Endodermal cell (in vitro differentiated cells): ENCODE results near the gene HTR6. TPM values are rescaled to one million over a fixed set of nuclear protein-coding genes. Genes with fewer than 3 reads are reported as not detected.

Source experiments
- DNase-seq: peaks from one replicate; pipeline ENCODE4 v3.0.0-alpha.2; 2017
- H3K27ac ChIP-seq: 2 replicates; pipeline ENCODE4 v1.5.1; 2013; ENCODE audit warnings: mild to moderate bottlenecking, low read depth, low read length, moderate library complexity
- H3K27me3 ChIP-seq: 2 replicates; pipeline ENCODE4 v1.6.1; 2013; ENCODE audit warnings: mild to moderate bottlenecking, low read length, moderate library complexity; ENCODE audit not compliant: insufficient read depth, control insufficient read depth, poor library complexity, severe bottlenecking
- H3K36me3 ChIP-seq: 2 replicates; pipeline ENCODE4 v1.7.0; 2013; ENCODE audit warnings: mild to moderate bottlenecking, low read length, moderate library complexity; ENCODE audit not compliant: control insufficient read depth, insufficient read depth
- H3K4me1 ChIP-seq: one replicate; pipeline ENCODE4 v1.7.0; 2013; ENCODE audit warnings: low read length; ENCODE audit not compliant: control insufficient read depth, insufficient read depth
- H3K4me3 ChIP-seq: 2 replicates; pipeline ENCODE4 v1.5.1; 2013; ENCODE audit warnings: mild to moderate bottlenecking, low read length, moderate library complexity
- H3K9ac ChIP-seq: 2 replicates; pipeline ENCODE4 v1.6.1; 2013; ENCODE audit warnings: mild to moderate bottlenecking, low read length, moderate library complexity; ENCODE audit not compliant: poor library complexity, severe bottlenecking; ENCODE audit errors: extremely low read depth
- H3K9me3 ChIP-seq: 2 replicates; pipeline ENCODE4 v1.6.1; 2013; ENCODE audit warnings: mild to moderate bottlenecking, low read length, moderate library complexity; ENCODE audit not compliant: control insufficient read depth
- H3K27ac Mint-ChIP-seq: 2 replicates; pipeline ENCODE4 v1.8.0; 2020; ENCODE audit warnings: mixed read lengths
- H3K27me3 Mint-ChIP-seq: 2 replicates; pipeline ENCODE4 v1.8.0; 2021; ENCODE audit warnings: mild to moderate bottlenecking, mixed read lengths; ENCODE audit not compliant: insufficient read depth
- H3K36me3 Mint-ChIP-seq: 2 replicates; pipeline ENCODE4 v1.8.0; 2020; ENCODE audit warnings: low read depth, mixed read lengths
- H3K4me1 Mint-ChIP-seq: 2 replicates; pipeline ENCODE4 v1.8.0; 2020; ENCODE audit warnings: mixed read lengths
- H3K4me3 Mint-ChIP-seq: 2 replicates; pipeline ENCODE4 v1.8.0; 2020; ENCODE audit warnings: mild to moderate bottlenecking, moderate library complexity, mixed read lengths
- H3K9me3 Mint-ChIP-seq: 2 replicates; pipeline ENCODE4 v1.8.0; 2020; ENCODE audit warnings: mild to moderate bottlenecking, mixed read lengths
- CTCF ChIP-seq: fragments of 200-600 bp; sonication (generic); conservative IDR thresholded peaks from 2 replicates; pipeline ENCODE4 v1.5.0; 2021; ENCODE audit warnings: antibody characterized with exemption, mild to moderate bottlenecking
- WGBS, 2 experiments: methylation state at CpG; one replicate each; pipeline versions ENCODE4 v1.1.5 to v1.1.7; 2013; ENCODE audit warnings: missing lambda C conversion rate in 2 of 2, mixed read lengths in 1 of 2; ENCODE audit not compliant: insufficient coverage in 1 of 2, insufficient read length in 1 of 2; 5-methylcytosine and 5-hydroxymethylcytosine counted together
- total RNA-seq, 2 donors: library from RNA; stranded (reverse); fragmentation: NEBNext Ultra II Directional in 1 of 2; extraction: Animal tissue kit (Norgen Biotek cat#: 25700) in 1 of 2; gene quantifications; 2 replicates in 1 of 2; 3 replicates in 1 of 2; pipeline ENCODE4 v1.2.1, GENCODE V29; 2021

The HTR6 gene
- total RNA-seq, 2 donors from 2014 or later: 0.31 TPM; not detected in 1

GRCh38 chr1:19623523-19623922, 41.2 kb upstream of the HTR6 start:
- Histone ChIP-seq H3K4me3 (no peak overlapping the region), H3K36me3 (peaks cover 63% of the 10 kb centered on the region), H3K27ac (no peak overlapping the region), H3K9ac (no peak overlapping the region), H3K27me3 (no peaks in the 10 kb centered on the region), H3K4me1 (peaks cover 4% of the 10 kb centered on the region), H3K9me3 (peaks cover 5% of the 10 kb centered on the region)
- peaks cover 47% of the 10 kb centered on the region for H3K36me3 Mint-ChIP-seq
- DNase-seq: no peak
- H3K4me1 Mint-ChIP-seq: peaks cover 26% of the 10 kb centered on the region
- no peak for TF ChIP-seq CTCF
- H3K9me3 Mint-ChIP-seq: no peaks in the 10 kb centered on the region
- no peaks in the 10 kb centered on the region for H3K27me3 Mint-ChIP-seq
- H3K4me3 Mint-ChIP-seq: no peak overlapping the region
- H3K27ac Mint-ChIP-seq: no peak overlapping the region
- WGBS, 2 experiments: 86% methylated on average over 3 of the region's 3 CpGs; no CpG with 5 or more reads in 1 of the 2 experiments

GRCh38 chr1:19625291-19625937, 39.3 kb upstream of the HTR6 start:
- H3K9me3 ChIP-seq: peaks cover 5% of the 10 kb centered on the region
- H3K4me3 Mint-ChIP-seq: no peak overlapping the region
- no peak for TF ChIP-seq CTCF

GRCh38 chr1:19628879-19629278, 35.8 kb upstream of the HTR6 start:
- H3K9ac ChIP-seq: no peak overlapping the region
- H3K36me3 ChIP-seq: peaks cover 41% of the 10 kb centered on the region
- Mint-ChIP-seq H3K9me3 (no peaks in the 10 kb centered on the region), H3K27me3 (no peaks in the 10 kb centered on the region), H3K4me1 (peaks cover 16% of the 10 kb centered on the region), H3K27ac (no peak overlapping the region), H3K4me3 (no peak overlapping the region), H3K36me3 (peaks cover 40% of the 10 kb centered on the region)
- no peaks in the 10 kb centered on the region for H3K27me3 ChIP-seq
- DNase-seq: no peak
- WGBS, 2 experiments: 84 to 94% methylated on average over 3 of the region's 3 CpGs
- no peak overlapping the region for H3K4me3 ChIP-seq
- no peak overlapping the region for H3K27ac ChIP-seq
- H3K9me3 ChIP-seq: peaks cover 5% of the 10 kb centered on the region
- H3K4me1 ChIP-seq: no peaks in the 10 kb centered on the region
- no peak for TF ChIP-seq CTCF

More at GRCh38 chr1:19625291-19625937, 39.3 kb upstream of the HTR6 start:
- DNase-seq: no peak
- Histone ChIP-seq H3K27me3 (no peaks in the 10 kb centered on the region), H3K4me3 (no peak overlapping the region), H3K9ac (no peak overlapping the region), H3K27ac (no peak overlapping the region), H3K4me1 (no peaks in the 10 kb centered on the region), H3K36me3 (peaks cover 59% of the 10 kb centered on the region)
- Mint-ChIP-seq H3K27me3 (no peaks in the 10 kb centered on the region), H3K4me1 (peaks cover 16% of the 10 kb centered on the region), H3K36me3 (peaks cover 53% of the 10 kb centered on the region), H3K9me3 (no peaks in the 10 kb centered on the region), H3K27ac (no peak overlapping the region)
- WGBS, 2 experiments: 95 to 96% methylated on average over 7 to 8 of the region's 8 CpGs
